Thoracic aorta (tissue), 2 donors: ENCODE measurements around the gene FKBP8. TPM values are rescaled to one million over a fixed set of nuclear protein-coding genes. Genes with fewer than 3 reads are reported as not detected.

Experiments
- ATAC-seq: fragments of 150-250 bp; one replicate; pipeline ENCODE4 v1.8.0; 2017; ENCODE audit warnings: low read depth; ENCODE audit not compliant: insufficient number of reproducible peaks, low FRiP score
- DNase-seq: peaks from one replicate; pipeline ENCODE4 v3.0.0-alpha.2; 2020; ENCODE audit warnings: low spot score
- H3K27ac ChIP-seq, 2 donors: fragments of 200-600 bp; sonication (generic); 1 replicate in 1 of 2; 2 replicates in 1 of 2; pipeline ENCODE4 v1.5.1; 2016; ENCODE audit warnings: mild to moderate bottlenecking in 2 of 2, moderate library complexity in 2 of 2
- H3K27me3 ChIP-seq: fragments of 200-600 bp; sonication (generic); replicated peaks from 2 replicates; pipeline ENCODE4 v1.6.0; 2016; ENCODE audit warnings: mild to moderate bottlenecking; ENCODE audit not compliant: insufficient read depth
- H3K36me3 ChIP-seq: fragments of 200-600 bp; sonication (generic); one replicate; pipeline ENCODE4 v1.5.1; 2016
- H3K4me1 ChIP-seq, 2 donors: fragments of 200-600 bp; sonication (generic); 1 replicate in 1 of 2; 2 replicates in 1 of 2; pipeline versions ENCODE4 v1.5.1 to v1.6.0; 2016; ENCODE audit warnings: low read depth in 2 of 2, mild to moderate bottlenecking in 1 of 2; ENCODE audit not compliant: control insufficient read depth in 1 of 2
- H3K4me3 ChIP-seq: fragments of 200-600 bp; sonication (generic); 2 replicates; pipeline ENCODE4 v1.5.1; 2016; ENCODE audit warnings: mild to moderate bottlenecking
- H3K9me3 ChIP-seq: fragments of 200-600 bp; sonication (generic); 2 replicates; pipeline ENCODE4 v1.5.1; 2016
- total RNA-seq, 2 donors: library from RNA; depleted of rRNA; stranded (reverse); fragments of >200 nt; gene quantifications; one replicate each; pipeline versions ENCODE4 v1.1.0 to v1.2.3, GENCODE V29; 2016
- TF ChIP-seq, protein P1 (sequence below): fragments of 200-600 bp; sonication (generic); IDR thresholded peaks from one replicate; pipeline ENCODE4 v1.5.1; 2019; ENCODE audit warnings: antibody characterized with exemption

FKBP8 gene
- total RNA-seq, 2 donors from 2014 or later: 237 to 446 TPM

- DNase-seq (no peak), ATAC-seq (no peak)
- no peaks in the 10 kb centered on the region for H3K9me3 ChIP-seq
- peak overlapping the region; percentile 1 for H3K4me3 ChIP-seq
- TF ChIP-seq, protein P1, sequence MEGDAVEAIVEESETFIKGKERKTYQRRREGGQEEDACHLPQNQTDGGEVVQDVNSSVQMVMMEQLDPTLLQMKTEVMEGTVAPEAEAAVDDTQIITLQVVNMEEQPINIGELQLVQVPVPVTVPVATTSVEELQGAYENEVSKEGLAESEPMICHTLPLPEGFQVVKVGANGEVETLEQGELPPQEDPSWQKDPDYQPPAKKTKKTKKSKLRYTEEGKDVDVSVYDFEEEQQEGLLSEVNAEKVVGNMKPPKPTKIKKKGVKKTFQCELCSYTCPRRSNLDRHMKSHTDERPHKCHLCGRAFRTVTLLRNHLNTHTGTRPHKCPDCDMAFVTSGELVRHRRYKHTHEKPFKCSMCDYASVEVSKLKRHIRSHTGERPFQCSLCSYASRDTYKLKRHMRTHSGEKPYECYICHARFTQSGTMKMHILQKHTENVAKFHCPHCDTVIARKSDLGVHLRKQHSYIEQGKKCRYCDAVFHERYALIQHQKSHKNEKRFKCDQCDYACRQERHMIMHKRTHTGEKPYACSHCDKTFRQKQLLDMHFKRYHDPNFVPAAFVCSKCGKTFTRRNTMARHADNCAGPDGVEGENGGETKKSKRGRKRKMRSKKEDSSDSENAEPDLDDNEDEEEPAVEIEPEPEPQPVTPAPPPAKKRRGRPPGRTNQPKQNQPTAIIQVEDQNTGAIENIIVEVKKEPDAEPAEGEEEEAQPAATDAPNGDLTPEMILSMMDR: no peak
- peaks cover 81 to 94% of the 10 kb centered on the region in 2 donors for H3K4me1 ChIP-seq
- no peaks in the 10 kb centered on the region for H3K36me3 ChIP-seq
- peak overlapping the region; percentile 65 to 77 for H3K27ac ChIP-seq
- no peaks in the 10 kb centered on the region for H3K27me3 ChIP-seq
Measured at GRCh38 chr19:18501351-18501750, 42.0 kb downstream of the FKBP8 start.

DNA sequence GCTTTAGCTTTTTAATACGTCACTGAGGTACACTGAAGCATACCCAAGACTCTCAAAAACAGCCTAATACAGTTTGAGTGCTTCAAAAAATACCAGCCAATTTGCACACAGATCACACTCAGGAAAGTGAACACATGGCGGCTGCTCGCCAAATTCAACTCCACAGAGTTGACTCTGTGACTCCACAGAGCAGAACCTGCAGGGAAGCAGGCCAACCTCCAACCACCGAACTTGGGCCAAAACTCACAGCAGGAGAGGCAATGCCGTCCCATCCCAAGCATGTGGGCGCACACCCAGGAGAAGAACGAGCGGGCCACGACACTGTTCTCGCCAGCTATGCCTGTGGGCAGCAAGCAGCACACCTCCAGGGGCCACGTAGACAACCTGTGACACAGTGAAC is 42.6 kb downstream of the FKBP8 start:
- H3K9me3 ChIP-seq: no peaks in the 10 kb centered on the region
- H3K4me3 ChIP-seq: peak overlapping the region; percentile 1
- peak overlapping the region; percentile 65 to 77 for H3K27ac ChIP-seq
- no peaks in the 10 kb centered on the region for H3K27me3 ChIP-seq
- peak; percentile 70 for DNase-seq
- no peaks in the 10 kb centered on the region for H3K36me3 ChIP-seq
- TF ChIP-seq, protein P1: no peak
- peaks cover 76 to 94% of the 10 kb centered on the region in 2 donors for H3K4me1 ChIP-seq
- peak; percentile 59 for ATAC-seq

- H3K27ac ChIP-seq: peak overlapping the region; percentile 65 to 77
Measured at GRCh38 chr19:18500376-18500775, 43.0 kb downstream of the FKBP8 start.

GRCh38 chr19:18499055-18499775 is 44.2 kb downstream of the FKBP8 start:
- Histone ChIP-seq H3K4me1 (peaks cover 69 to 94% of the 10 kb centered on the region in 2 donors), H3K4me3 (no peak overlapping the region), H3K27me3 (no peaks in the 10 kb centered on the region), H3K9me3 (no peaks in the 10 kb centered on the region), H3K36me3 (no peaks in the 10 kb centered on the region), H3K27ac (peak overlapping the region; percentile 65 to 77)
- DNase-seq: no peak
- TF ChIP-seq, protein P1: no peak
- no peak for ATAC-seq

More at GRCh38 chr19:18500376-18500775, 43.0 kb downstream of the FKBP8 start:
- peak; percentile 21 for ATAC-seq
- Histone ChIP-seq H3K9me3 (no peaks in the 10 kb centered on the region), H3K36me3 (no peaks in the 10 kb centered on the region), H3K4me3 (no peak overlapping the region), H3K4me1 (peaks cover 72 to 94% of the 10 kb centered on the region in 2 donors), H3K27me3 (no peaks in the 10 kb centered on the region)
- TF ChIP-seq, protein P1: no peak
- no peak for DNase-seq

GRCh38 chr19:18496980-18497256 is 46.5 kb downstream of the FKBP8 start:
- no peak for DNase-seq

More at GRCh38 chr19:18496980-18497256, 46.5 kb downstream of the FKBP8 start:
- H3K9me3 ChIP-seq: no peaks in the 10 kb centered on the region
- no peak overlapping the region for H3K4me3 ChIP-seq
- no peak overlapping the region for H3K27ac ChIP-seq
- peaks cover 56 to 88% of the 10 kb centered on the region in 2 donors for H3K4me1 ChIP-seq
- TF ChIP-seq, protein P1: no peak
- no peak for ATAC-seq
- H3K27me3 ChIP-seq: no peaks in the 10 kb centered on the region
- no peaks in the 10 kb centered on the region for H3K36me3 ChIP-seq
